Inflammatory macrophage treated with lipopolysaccharide for 1 hour (primary cell): Measurements from ENCODE around the gene PLIN4.

Experiments
- DNase-seq, 2 donors: peaks; one replicate each; pipeline ENCODE4 v3.0.0-alpha.2; 2020 to 2022

Gene PLIN4

DNA sequence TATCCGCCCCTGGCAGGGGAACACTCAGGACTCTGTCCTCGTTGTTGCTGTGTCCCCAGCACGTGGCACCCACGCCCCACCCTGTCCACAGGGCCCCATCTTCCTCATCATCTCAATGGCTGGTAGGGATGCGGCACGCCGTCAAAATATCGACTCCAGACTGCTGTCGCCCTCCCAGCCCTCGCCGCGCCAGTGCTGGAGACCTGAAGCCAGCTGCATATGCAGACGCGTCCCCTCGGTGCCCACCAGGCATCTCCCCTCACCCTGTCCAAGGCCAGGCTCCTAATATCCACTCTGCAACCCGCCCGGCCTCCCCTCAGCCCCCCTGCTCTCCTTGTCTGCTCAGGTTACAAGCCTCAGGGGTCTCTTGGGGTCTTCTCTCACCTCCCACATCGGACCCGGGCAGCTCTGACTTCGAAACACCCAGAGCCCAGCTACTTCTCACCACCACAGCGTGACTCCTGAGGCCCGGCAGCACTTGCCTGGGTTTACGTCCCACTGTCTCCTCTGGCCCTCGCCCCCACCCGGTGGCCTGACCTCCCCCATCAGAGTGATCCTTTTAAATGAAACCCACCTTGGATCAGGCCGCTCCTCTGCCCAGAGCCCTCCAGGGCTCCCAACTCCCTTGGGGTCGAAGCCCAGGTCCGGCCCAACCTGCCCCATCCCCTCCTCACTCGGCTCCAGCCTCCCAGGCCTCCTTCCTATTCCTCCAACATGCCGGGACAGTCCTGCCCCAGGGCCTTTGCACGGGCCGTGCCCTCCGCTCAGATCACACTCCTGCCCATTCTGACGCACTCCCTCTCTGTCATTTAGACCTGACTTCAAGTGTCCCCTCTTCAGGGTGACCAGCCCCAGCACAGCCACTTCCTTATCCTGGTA is 12.5 kb downstream of the PLIN4 start:
- no peak for DNase-seq

DNA sequence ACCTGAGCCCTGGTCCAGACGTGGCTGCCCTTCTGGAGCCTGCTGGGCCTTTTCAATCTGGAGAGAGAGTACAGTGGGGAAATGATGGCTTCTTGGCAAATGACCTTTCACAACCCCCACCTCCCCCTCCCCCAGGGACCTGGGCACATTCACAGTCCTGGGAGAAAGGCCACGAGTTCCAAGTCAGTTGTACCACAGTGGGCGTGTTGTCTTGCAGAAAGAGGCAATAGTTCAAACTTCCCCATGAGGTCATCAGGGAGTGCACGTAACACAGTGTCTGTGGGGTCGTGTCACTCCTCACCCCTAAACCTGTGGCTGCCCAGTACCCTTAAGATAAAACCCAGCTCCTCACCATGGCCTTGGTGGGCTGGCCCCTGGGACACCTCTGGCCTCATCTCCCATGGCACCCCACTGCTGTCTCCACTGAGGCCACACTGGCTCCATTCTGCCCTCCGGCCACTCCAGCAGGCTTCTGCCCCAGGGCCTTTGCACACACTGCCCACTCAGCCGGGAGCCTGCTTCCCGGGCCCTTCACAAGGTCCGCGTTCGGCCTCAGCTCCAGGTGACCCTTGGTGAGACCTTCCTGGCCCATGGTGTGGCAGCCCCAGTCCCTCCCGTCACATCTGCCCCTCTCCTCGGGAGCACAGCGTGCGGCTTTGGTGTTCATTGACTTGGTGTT is 13.3 kb downstream of the PLIN4 start:
- peak; percentile 74 to 96 for DNase-seq

DNA sequence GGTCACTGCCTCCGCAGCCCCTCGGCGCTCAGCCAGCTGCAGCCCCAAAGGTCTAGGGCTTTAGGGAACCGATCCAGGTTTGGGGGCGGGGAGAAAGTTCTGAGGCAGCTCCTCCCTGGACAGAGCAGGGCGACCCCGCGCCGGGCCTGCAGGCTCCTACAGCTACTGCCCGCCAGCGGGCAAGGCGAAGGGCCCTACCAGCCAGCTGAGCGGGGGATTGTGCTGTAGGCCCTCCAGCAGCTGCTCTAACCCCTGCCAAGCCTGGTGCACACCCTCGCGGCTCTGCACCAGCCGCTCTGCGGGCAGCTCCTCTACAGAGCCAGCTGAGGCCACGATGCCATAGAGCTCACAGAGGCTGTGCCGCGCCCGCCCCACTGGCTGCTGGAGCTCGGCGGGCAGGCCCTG is 14.0 kb downstream of the PLIN4 start:
- DNase-seq: no peak

DNA sequence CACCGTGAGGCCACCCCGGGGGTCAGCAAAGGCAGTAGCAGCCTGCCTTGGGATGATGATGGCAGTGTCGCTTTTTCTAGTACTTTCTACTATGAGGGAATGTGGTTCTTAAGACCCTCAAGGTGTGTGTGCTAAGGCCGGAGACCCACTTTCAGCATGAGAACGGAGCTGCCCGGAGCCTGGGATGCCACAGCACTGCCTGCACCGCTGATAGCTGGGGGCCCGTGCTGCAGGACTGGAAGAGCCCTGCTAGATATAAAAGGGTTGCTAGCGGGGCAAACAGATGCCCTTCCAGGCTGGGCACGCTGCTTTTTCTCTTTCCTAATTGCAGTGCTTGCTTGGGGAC is 14.5 kb downstream of the PLIN4 start:
- DNase-seq: no peak

DNA sequence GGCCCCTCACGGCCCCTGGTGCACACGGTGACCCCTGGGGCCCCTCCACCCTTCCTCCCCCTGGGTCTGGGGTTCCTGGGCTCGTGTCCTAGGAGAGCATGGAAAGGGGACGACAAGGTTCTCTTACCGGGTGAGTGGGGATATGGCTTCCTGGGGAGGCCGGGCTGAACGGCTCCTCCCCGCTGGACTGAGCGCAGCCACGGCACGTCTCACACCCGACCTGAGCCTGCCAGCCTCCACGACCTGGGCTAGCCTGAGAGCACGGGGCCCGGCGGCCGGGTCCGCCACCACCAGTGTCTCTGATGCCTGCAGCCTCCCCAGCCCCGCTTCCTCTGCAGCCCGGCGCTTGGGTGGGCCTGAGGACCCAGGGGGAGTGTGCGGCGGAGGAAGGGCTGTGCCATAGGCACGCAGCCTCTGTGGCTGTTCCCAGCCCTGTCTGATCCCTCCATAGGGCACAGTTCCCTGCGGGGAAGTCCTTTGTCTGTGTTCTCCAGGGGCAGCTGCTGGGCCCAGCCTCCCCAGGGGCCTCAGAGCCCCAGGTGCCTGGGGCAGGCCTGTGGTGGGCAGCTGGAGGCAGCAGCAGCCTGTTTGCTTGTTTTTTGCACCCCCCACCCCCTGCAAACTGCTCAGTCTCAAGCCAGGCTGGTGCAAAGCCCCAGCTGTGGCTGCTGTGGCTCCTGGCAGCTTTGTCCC is 15.0 kb downstream of the PLIN4 start:
- no peak for DNase-seq

- no peak for DNase-seq
Measured at GRCh38 chr19:4502282-4503131, 15.8 kb downstream of the PLIN4 start.

DNA sequence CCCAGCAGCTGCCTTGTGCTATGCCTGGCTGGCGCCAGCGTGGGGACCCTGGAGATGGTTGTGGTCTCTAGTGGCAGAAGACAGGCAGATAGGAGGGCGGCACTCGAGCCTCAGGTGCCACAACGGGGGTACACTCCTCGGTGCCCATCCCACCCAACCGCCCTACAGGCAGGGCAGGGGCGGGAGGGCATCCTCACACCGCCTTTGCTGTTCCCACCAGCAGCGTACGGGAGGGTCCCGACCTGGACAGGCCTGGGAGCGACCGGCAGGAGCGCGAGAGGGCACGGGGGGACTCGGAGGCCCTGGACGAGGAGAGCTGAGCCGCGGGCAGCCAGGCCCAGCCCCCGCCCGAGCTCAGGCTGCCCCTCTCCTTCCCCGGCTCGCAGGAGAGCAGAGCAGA is 16.6 kb downstream of the PLIN4 start:
- no peak for DNase-seq

DNA sequence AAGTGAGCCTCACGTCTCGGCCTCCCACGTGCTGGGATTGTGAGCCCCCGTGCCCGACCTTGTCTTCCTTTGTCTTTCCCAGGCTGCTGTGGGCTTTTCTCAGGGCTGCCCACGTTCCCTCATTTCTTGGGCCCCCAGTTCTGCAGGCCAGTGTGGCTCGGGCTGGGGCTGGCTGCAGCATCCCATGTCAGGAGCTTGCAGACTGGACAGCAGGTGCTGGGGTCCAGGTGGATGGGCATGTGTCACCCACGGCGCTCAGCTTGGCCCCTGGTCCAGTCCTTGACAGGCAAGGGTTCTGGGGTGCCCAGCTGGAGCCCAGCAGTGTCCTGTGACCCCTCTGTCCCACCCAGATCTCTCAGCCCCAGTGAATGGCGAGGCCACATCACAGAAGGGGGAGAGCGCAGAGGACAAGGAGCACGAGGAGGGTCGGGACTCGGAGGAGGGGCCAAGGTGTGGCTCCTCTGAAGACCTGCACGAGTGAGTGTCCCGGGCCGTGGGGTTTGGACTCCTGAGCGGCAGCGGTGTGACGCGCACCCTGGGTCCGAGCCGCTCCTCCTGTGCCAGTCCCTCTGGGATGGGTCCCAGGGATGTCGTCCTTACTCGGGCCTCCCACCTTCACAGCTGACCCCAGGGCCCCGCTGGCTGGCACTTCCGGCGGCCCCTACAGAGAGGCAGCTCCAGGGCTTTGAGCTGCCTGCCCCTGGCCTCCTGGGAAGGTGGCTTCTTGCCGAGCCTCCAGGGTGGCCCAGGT is 17.3 kb downstream of the PLIN4 start:
- DNase-seq: no peak

DNA sequence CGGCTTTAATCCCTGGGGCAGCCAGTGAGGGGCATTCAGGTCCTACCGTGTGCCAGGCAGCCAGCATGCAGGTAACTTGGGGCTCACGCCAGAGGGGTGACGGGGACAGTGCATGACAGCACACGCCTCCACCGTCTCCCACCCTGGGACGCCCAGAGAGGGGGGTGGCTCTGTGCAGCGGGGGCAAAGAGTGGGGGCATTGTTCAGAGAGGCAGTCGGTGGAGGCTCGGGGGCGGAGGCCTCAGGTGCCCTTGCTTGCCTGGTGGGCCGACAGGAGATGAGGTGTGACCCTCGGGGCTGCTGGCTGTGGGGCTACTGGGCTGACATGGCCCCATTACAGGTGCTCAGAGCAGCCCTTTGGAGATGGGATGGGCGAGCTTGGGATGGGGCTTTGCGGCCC is 18.4 kb downstream of the PLIN4 start:
- no peak for DNase-seq

DNA sequence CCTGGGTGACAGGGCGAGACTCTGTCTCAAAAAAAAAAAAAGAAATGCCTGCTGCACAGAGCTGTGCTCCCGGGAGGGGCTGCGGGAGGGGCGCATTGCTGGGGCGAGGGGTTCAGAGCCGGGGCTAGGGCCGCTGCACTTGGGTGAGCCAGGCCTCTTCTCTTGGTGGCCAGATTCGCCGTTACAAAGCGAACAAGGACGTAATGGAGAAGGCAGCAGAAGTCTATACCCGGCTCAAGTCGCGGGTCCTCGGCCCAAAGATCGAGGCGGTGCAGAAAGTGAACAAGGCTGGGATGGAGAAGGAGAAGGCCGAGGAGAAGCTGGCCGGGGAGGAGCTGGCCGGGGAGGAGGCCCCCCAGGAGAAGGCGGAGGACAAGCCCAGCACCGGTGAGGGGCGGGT is 19.0 kb downstream of the PLIN4 start:
- DNase-seq: no peak

DNA sequence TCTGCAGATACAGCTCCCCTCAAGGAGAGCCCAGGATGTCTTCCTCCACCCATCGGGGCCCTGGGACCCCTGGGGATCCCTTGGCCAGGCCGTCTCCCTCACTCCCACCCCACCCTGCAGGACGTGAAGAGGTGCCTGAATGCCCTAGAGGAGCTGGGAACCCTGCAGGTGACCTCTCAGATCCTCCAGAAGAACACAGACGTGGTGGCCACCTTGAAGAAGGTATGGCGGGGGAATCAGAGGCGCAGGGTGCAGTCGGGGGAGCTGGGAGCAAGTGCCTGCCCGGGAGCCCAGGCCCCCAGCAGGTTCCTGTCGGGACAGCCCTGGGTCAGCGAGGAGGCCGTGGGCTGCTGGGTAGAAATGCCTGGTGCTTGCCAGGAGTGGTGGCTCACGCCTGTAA is 19.6 kb downstream of the PLIN4 start:
- DNase-seq: no peak

DNA sequence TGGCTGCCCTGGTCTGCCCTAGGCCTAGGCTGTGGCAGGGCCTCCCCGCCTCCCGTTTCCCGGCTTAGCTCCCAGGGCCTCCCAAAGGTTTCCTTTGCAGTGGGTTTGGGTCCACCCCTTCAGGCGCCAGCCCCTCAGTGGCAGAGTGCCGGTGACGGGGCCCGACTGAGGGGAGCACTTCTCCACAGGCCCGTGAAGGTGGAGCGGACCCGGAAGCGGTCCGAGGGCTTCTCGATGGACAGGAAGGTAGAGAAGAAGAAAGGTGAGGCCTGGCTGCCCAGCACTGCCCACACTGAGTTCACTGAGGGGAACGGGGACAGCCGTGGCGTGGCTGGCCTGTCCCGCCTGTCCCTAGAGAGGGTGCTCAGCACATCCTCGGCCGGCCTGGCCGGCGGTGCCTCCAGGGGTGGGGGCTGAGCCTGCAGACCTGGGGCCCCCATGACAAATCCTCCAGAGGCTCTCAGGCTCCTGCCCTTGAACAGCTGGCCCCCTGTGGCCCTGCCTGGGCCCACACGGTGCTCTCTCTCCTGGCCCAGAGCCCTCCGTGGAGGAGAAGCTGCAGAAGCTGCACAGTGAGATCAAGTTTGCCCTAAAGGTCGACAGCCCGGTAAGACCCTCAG is 20.4 kb downstream of the PLIN4 start:
- DNase-seq: no peak

GRCh38 chr19:4496304-4496703 is 22.0 kb downstream of the PLIN4 start:
- no peak for DNase-seq

GRCh38 chr19:4495471-4495870 is 22.8 kb downstream of the PLIN4 start:
- no peak for DNase-seq

DNA sequence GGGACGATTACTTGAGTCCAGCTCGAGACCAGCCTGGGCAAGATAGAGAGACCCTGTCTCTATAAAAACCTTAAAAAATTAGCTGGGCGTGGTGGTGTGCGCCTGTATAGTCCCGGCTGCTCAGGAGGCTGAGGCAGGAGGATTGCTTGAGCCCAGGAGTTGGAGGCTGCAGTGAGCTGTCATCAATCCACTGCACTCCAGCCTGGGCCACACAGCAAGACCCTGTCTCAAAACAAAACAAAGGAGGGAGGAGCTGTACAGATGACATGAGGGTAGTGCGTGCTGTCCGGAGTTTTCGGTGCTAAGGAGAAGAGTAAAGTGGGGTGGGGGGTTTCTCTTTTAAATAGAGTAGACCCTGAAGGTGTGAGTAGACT is 23.6 kb downstream of the PLIN4 start:
- no peak for DNase-seq

- DNase-seq: no peak
Measured at GRCh38 chr19:4493929-4494690, 24.2 kb downstream of the PLIN4 start.

- no peak for DNase-seq
Measured at GRCh38 chr19:4493104-4493928, 25.0 kb downstream of the PLIN4 start.

DNA sequence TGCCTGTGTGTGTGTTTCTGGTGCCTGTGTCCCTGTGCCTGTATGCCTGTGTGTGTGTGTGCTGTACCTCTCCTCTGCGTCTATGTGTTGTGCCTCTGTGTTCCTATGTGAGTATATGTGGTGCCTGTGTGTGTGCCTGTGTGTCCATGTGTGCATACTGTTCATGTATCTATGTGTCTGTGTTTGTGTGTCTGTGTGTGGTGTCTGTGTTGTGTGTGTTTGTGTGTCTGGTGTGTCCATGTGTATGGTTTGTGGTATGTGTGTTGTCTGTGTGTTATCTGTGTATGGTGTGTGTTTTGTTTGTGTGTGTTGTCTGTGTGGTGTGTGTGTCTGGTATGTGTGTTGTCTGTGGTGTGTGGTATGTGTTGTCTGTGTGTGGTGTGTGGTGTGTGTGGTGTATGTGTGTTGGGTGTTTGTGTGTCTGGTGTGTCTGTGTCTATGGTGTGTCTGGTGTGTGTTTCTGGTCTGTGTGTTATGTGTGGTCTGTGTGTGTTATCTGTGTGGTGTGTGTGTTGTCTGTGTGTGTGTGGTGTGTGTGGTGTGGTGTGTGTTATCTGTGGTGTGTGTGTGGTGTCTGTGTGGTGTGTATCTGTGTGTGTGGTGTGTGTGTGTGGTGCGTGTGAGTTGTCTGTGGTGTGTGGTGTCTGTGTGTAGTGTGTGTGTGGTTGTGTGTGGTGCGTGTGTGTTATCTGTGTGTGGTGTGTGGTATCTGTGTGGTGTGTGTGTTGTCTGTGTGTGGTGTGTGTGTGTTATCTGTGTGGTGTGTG is 25.8 kb downstream of the PLIN4 start:
- DNase-seq: no peak

DNA sequence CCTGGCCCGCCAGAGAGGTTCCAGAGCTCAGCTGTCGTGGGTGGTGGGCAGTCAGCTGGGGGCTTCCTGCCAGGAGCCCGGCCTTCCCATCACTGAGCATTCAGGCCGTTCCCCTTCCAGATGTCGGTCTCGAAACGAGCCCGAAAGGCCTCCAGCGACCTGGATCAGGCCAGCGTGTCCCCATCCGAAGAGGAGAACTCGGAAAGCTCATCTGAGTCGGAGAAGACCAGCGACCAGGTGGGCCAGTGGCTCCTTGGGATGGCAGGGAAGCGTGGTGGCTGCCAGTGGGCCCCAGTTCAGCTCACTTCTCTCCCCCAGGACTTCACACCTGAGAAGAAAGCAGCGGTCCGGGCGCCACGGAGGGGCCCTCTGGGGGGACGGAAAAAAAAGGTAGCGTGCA is 26.8 kb downstream of the PLIN4 start:
- no peak for DNase-seq
